ENCODE results near the gene MACROD2. TPM values are rescaled to one million over a fixed set of nuclear protein-coding genes. Genes with fewer than 3 reads are reported as not detected.

The MACROD2 gene
- total and polyA plus RNA-seq, 2 experiments from 2014 or later = 2.8 to 4.3 TPM

DNA sequence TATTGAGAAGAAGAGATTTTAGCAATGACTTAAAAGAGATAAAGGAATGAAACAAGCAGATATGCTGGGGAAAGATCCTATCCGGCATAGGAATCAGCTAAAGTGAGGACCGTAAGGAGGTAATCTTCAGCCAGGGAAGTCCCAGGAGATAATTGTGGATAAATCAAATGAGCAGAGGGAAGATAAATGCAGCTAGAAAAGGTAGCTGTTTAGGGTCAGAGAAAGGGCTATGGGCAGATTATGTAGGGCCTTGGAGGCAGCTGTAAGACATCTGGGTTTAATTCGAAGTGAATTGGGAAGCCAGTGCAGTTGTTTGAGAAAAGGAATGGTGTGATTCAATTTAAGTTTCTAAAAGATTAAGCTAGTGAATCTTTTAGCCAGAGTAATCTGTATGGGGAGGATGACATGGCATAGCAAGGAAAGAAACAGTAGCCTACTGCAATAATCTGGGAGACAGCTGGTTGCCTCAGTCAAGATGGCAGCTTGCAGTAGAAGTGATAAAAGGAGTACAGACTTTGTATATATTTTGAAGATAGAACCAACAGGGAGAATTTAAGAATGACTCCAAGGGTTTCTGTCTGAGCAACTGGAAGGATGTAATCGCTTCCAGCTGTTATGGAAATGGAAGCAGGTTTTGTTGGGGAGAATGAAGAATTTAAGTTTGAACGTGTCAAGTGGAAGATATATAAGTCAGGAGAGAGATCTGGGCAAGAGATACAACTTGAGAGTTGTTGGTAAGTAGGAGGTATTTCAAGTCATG is 894.4 kb downstream of the MACROD2 start:
- no peak overlapping the region; the same call in 1 of the 2 replicates for H3K27ac Mint-ChIP-seq
- no peaks in the 10 kb centered on the region for H3K9me3 Mint-ChIP-seq
- peaks cover 11% of the 10 kb centered on the region for H3K9me2 ChIP-seq (ENCODE audit: insufficient read depth)
- H3F3A ChIP-seq (replicated peaks; ENCODE audit: low read depth) = no peaks in the 10 kb centered on the region
- no peak for DNase-seq (ENCODE audit: low spot score)
- H4K20me1 ChIP-seq (replicated peaks; ENCODE audit: insufficient read depth) = no peaks in the 10 kb centered on the region; the same call in 1 of the 2 replicates
- H3K4me3 ChIP-seq = no peak overlapping the region
- H3K36me3 ChIP-seq (ENCODE audit: insufficient read depth) = no peaks in the 10 kb centered on the region
- no peaks in the 10 kb centered on the region for H3K36me3 Mint-ChIP-seq (ENCODE audit: low read depth)
- no peak overlapping the region for H3K4me3 Mint-ChIP-seq
- ATAC-seq = no peak
- peaks cover 7% of the 10 kb centered on the region; the same call in 2 of the 3 replicates for H3K4me1 Mint-ChIP-seq
- no peaks in the 10 kb centered on the region for H3K79me2 ChIP-seq (replicated peaks; ENCODE audit: insufficient read depth)
- no peak for TF ChIP-seq EZH2phosphoT487 (IDR thresholded peaks at IDR 0.05; ENCODE audit: unreplicated experiment)
- no peak for TF ChIP-seq NANOG (IDR thresholded peaks at IDR 0.05; ENCODE audit: borderline replicate concordance)
- TF ChIP-seq EZH2 (IDR thresholded peaks at IDR 0.05; ENCODE audit: low read depth, unreplicated experiment) = no peak
- TF ChIP-seq, protein P1, sequence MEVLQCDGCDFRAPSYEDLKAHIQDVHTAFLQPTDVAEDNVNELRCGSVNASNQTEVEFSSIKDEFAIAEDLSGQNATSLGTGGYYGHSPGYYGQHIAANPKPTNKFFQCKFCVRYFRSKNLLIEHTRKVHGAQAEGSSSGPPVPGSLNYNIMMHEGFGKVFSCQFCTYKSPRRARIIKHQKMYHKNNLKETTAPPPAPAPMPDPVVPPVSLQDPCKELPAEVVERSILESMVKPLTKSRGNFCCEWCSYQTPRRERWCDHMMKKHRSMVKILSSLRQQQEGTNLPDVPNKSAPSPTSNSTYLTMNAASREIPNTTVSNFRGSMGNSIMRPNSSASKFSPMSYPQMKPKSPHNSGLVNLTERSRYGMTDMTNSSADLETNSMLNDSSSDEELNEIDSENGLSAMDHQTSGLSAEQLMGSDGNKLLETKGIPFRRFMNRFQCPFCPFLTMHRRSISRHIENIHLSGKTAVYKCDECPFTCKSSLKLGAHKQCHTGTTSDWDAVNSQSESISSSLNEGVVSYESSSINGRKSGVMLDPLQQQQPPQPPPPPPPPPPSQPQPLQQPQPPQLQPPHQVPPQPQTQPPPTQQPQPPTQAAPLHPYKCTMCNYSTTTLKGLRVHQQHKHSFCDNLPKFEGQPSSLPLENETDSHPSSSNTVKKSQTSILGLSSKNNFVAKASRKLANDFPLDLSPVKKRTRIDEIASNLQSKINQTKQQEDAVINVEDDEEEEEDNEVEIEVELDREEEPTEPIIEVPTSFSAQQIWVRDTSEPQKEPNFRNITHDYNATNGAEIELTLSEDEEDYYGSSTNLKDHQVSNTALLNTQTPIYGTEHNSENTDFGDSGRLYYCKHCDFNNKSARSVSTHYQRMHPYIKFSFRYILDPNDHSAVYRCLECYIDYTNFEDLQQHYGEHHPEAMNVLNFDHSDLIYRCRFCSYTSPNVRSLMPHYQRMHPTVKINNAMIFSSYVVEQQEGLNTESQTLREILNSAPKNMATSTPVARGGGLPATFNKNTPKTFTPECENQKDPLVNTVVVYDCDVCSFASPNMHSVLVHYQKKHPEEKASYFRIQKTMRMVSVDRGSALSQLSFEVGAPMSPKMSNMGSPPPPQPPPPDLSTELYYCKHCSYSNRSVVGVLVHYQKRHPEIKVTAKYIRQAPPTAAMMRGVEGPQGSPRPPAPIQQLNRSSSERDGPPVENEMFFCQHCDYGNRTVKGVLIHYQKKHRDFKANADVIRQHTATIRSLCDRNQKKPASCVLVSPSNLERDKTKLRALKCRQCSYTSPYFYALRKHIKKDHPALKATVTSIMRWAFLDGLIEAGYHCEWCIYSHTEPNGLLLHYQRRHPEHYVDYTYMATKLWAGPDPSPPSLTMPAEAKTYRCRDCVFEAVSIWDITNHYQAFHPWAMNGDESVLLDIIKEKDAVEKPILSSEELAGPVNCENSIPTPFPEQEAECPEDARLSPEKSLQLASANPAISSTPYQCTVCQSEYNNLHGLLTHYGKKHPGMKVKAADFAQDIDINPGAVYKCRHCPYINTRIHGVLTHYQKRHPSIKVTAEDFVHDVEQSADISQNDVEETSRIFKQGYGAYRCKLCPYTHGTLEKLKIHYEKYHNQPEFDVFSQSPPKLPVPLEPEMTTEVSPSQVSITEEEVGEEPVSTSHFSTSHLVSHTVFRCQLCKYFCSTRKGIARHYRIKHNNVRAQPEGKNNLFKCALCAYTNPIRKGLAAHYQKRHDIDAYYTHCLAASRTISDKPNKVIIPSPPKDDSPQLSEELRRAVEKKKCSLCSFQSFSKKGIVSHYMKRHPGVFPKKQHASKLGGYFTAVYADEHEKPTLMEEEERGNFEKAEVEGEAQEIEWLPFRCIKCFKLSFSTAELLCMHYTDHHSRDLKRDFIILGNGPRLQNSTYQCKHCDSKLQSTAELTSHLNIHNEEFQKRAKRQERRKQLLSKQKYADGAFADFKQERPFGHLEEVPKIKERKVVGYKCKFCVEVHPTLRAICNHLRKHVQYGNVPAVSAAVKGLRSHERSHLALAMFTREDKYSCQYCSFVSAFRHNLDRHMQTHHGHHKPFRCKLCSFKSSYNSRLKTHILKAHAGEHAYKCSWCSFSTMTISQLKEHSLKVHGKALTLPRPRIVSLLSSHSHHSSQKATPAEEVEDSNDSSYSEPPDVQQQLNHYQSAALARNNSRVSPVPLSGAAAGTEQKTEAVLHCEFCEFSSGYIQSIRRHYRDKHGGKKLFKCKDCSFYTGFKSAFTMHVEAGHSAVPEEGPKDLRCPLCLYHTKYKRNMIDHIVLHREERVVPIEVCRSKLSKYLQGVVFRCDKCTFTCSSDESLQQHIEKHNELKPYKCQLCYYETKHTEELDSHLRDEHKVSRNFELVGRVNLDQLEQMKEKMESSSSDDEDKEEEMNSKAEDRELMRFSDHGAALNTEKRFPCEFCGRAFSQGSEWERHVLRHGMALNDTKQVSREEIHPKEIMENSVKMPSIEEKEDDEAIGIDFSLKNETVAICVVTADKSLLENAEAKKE (CRISPR knock-in tag; IDR thresholded peaks at IDR 0.05) = no peak
- TF ChIP-seq ZNF331 (CRISPR knock-in tag; IDR thresholded peaks at IDR 0.05; ENCODE audit: low read depth) = no peak
- no peak overlapping the region for H2AFZ ChIP-seq
- H3K4me2 ChIP-seq = no peak overlapping the region
- no peak overlapping the region for H3K27ac ChIP-seq (ENCODE audit: low read depth)
- no peaks in the 10 kb centered on the region for H3K27me3 Mint-ChIP-seq (ENCODE audit: insufficient read depth, low read depth, poor library complexity)
- no peaks in the 10 kb centered on the region for H3K4me1 ChIP-seq (ENCODE audit: insufficient read depth)
- no peaks in the 10 kb centered on the region for H3K27me3 ChIP-seq (ENCODE audit: insufficient read depth)

Data from GM23338 (cell line).